Stimulated activated CD4-positive, alpha-beta T cell treated with anti-CD3 and anti-CD28 coated beads, Interleukin-15, amount 100 ng/mL, for 48 hours (primary cell): ENCODE measurements around the gene CACNA1F.
"Not testable (repeated sequence)": the region's sequence is repeated elsewhere in the genome, so short reads cannot be mapped to it uniquely, and the experiment has no call there.

ENCODE experiments used
- DNase-seq, 2 donors: peaks; one replicate each; pipeline ENCODE4 v3.0.0-alpha.2; 2020; ENCODE audit warnings: low read depth in 2 of 2

CACNA1F gene

GRCh38 chrX:49176421-49177326, 56.5 kb downstream of the CACNA1F start:
- no peak for DNase-seq

GRCh38 chrX:49175435-49176274, 57.5 kb downstream of the CACNA1F start:
- no peak for DNase-seq

GRCh38 chrX:49174723-49175122, 58.4 kb downstream of the CACNA1F start:
- no peak for DNase-seq

GRCh38 chrX:49173544-49173943, 59.6 kb downstream of the CACNA1F start:
- not testable (repeated sequence) for DNase-seq

- DNase-seq, result peak; percentile 50 to 56
These were observed 60.8 kb downstream of the CACNA1F start for GRCh38 chrX:49172280-49172780.

- peak; percentile 55 to 72 for DNase-seq
These were observed 61.3 kb downstream of the CACNA1F start, which contains the start of gene PLP2 for GRCh38 chrX:49171752-49172279. Gene PLP2, plus strand, starts transcription at chrX:49171898. Its CDS starts 103 bp downstream, at chrX:49172001.

GRCh38 chrX:49167740-49168108, 65.4 kb downstream of the CACNA1F start:
- no peak for DNase-seq

- peak; percentile 42 to 50 for DNase-seq
These were observed 66.0 kb downstream of the CACNA1F start for GRCh38 chrX:49166914-49167739.

GRCh38 chrX:49165901-49166881, 66.9 kb downstream of the CACNA1F start:
- DNase-seq, result peak; percentile 54 to 68

- no peak for DNase-seq
These were observed 68.4 kb downstream of the CACNA1F start for GRCh38 chrX:49164589-49165360.

- DNase-seq, result peak; percentile 56 to 67
These were observed 69.4 kb downstream of the CACNA1F start for GRCh38 chrX:49163555-49164419.

GRCh38 chrX:49162620-49163019, 70.5 kb downstream of the CACNA1F start, which contains the start of gene MAGIX:
Gene MAGIX, plus strand, starts transcription at chrX:49162758. Its CDS starts 132 bp downstream, at chrX:49162890.
- DNase-seq, result no peak

- DNase-seq, result no peak
These were observed 71.5 kb downstream of the CACNA1F start for GRCh38 chrX:49161632-49162031.

GRCh38 chrX:49160908-49161307, 72.2 kb downstream of the CACNA1F start:
- DNase-seq, result no peak

GRCh38 chrX:49157194-49157593, 75.9 kb downstream of the CACNA1F start:
- DNase-seq, result no peak

GRCh38 chrX:49155900-49156837, 77.0 kb downstream of the CACNA1F start:
- peak; percentile 73 to 79 for DNase-seq
